ENCODE results near the gene TADA3.

- TF ChIP-seq CTCF (IDR thresholded peaks at IDR 0.05; ENCODE audit: low read depth, low read length, poor library complexity, severe bottlenecking) (no peak), EZH2phosphoT487 (IDR thresholded peaks at IDR 0.05; ENCODE audit: borderline replicate concordance, low read length) (no peak)
Measured at GRCh38 chr3:9746330-9746729, 45.9 kb downstream of the TADA3 start.

Data from DOHH2 (cell line).